ENCODE results near the gene CHML. TPM values are rescaled to one million over a fixed set of nuclear protein-coding genes. Genes with fewer than 3 reads are reported as not detected.

CHML gene
- total RNA-seq, 1 donor from 2014 or later = 1.2 TPM

GRCh38 chr1:241627453-241628259, 12.5 kb downstream of the CHML start:
- intact Hi-C loops (cut with DNase I) = no loop called here
- no peaks in the 10 kb centered on the region for H3K27me3 ChIP-seq

GRCh38 chr1:241624935-241625334, 15.2 kb downstream of the CHML start:
- DNase-seq (ENCODE audit: low spot score in 2 of 2) = no peak
- Histone ChIP-seq H3K27me3 (no peaks in the 10 kb centered on the region), H3K36me3 (no peaks in the 10 kb centered on the region), H3K4me3 (no peak overlapping the region), H3K9me3 (no peaks in the 10 kb centered on the region), H3K4me1 (no peaks in the 10 kb centered on the region), H3K27ac (no peak overlapping the region)
- intact Hi-C loops (cut with DNase I) = no loop called here
- TF ChIP-seq, protein P1, sequence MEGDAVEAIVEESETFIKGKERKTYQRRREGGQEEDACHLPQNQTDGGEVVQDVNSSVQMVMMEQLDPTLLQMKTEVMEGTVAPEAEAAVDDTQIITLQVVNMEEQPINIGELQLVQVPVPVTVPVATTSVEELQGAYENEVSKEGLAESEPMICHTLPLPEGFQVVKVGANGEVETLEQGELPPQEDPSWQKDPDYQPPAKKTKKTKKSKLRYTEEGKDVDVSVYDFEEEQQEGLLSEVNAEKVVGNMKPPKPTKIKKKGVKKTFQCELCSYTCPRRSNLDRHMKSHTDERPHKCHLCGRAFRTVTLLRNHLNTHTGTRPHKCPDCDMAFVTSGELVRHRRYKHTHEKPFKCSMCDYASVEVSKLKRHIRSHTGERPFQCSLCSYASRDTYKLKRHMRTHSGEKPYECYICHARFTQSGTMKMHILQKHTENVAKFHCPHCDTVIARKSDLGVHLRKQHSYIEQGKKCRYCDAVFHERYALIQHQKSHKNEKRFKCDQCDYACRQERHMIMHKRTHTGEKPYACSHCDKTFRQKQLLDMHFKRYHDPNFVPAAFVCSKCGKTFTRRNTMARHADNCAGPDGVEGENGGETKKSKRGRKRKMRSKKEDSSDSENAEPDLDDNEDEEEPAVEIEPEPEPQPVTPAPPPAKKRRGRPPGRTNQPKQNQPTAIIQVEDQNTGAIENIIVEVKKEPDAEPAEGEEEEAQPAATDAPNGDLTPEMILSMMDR (IDR thresholded peaks at IDR 0.05) = no peak

More at GRCh38 chr1:241627453-241628259, 12.5 kb downstream of the CHML start:
- DNase-seq (ENCODE audit: low spot score in 2 of 2) = no peak
- H3K36me3 ChIP-seq = no peaks in the 10 kb centered on the region
- H3K9me3 ChIP-seq = no peaks in the 10 kb centered on the region
- H3K27ac ChIP-seq = no peak overlapping the region
- H3K4me1 ChIP-seq = no peaks in the 10 kb centered on the region
- no peak overlapping the region for H3K4me3 ChIP-seq
- TF ChIP-seq, protein P1 (IDR thresholded peaks at IDR 0.05) = peak; percentile 25 to 42 (median 30)

DNA sequence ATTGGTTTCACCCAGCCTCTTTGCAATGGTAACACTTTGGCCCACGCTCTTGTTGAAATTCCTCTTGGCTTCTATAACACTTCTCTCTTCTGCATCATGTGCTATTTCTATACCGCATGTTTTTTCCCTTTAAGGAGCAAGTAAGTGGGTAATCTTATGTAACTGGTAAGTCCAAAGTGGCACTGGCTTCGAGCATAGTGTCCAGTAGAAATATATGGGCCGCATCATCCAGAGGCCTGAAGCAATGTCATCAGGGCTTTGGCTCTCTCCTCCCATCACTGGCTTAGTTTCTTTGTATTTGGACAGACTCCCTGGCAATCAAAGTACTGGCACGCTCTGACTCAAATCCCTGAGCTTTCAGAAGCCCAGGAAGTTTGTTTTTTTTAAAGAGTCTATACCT, 17.5 kb downstream of the CHML start:
- DNase-seq (ENCODE audit: low spot score in 2 of 2) = no peak
- Histone ChIP-seq H3K4me3 (no peak overlapping the region), H3K36me3 (no peaks in the 10 kb centered on the region), H3K27me3 (no peaks in the 10 kb centered on the region), H3K9me3 (no peaks in the 10 kb centered on the region), H3K4me1 (no peaks in the 10 kb centered on the region), H3K27ac (no peak overlapping the region)
- TF ChIP-seq, protein P1 (IDR thresholded peaks at IDR 0.05) = no peak
- intact Hi-C loops (cut with DNase I) = no loop called here

GRCh38 chr1:241617426-241617825, 22.7 kb downstream of the CHML start:
- no peak for DNase-seq (ENCODE audit: low spot score in 2 of 2)
- H3K36me3 ChIP-seq = no peaks in the 10 kb centered on the region
- no peaks in the 10 kb centered on the region for H3K4me1 ChIP-seq
- no peak overlapping the region for H3K27ac ChIP-seq
- H3K27me3 ChIP-seq = no peaks in the 10 kb centered on the region
- no peak overlapping the region for H3K4me3 ChIP-seq
- intact Hi-C loops (cut with DNase I) = no loop called here
- H3K9me3 ChIP-seq = no peaks in the 10 kb centered on the region
- TF ChIP-seq, protein P1 (IDR thresholded peaks at IDR 0.05) = no peak

DNA sequence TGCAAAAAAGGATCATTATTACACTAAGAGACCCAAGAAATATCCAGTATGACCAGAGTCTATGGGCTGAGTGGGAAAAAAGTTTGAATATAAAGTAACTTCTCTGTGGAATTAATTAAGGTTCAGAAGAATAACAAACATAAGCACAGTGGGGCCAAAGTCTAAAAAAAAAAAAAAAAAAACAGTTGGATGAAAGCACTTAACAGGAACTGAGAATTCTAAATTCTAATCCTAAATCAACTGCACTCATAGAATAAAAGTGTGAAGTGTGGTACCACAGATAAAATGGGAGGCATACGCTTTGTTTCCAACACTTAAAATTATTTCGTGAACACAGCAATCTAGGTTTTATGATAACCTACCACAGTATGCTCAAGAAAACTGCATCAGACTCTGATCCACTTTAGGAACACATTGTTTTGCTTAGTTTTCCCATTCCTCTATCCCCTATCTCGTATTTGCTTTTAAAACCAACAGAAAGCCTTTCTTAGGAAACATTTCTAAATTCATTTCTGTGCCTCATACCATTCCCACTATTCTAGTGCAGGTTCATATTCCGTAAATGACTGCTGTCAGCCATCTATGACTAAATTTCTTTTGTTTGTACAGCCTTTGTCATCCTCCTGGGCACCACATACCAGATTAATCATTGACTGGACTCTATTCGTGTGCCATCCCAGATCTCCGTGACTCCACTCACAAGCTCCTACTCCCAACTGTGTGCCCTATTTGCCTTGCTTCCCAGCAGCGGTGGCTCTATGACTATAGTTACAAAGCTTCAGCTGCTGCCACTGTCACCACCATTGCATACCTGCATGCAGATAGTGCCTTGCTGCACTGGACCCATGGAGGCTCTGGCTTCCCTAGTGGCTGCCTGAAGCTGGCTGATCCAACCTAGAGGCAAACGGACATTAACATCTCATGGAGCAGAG, 24.9 kb downstream of the CHML start:
- H3K27me3 ChIP-seq = no peaks in the 10 kb centered on the region
- intact Hi-C loops (cut with DNase I) = no loop called here
- H3K36me3 ChIP-seq = no peaks in the 10 kb centered on the region
- H3K9me3 ChIP-seq = no peaks in the 10 kb centered on the region
- TF ChIP-seq, protein P1 (IDR thresholded peaks at IDR 0.05) = no peak
- H3K4me1 ChIP-seq = no peaks in the 10 kb centered on the region
- no peak for DNase-seq (ENCODE audit: low spot score in 2 of 2)
- no peak overlapping the region for H3K27ac ChIP-seq
- no peak overlapping the region for H3K4me3 ChIP-seq
